Measurements from ENCODE around the gene BMP3. TPM values are rescaled to one million over a fixed set of nuclear protein-coding genes. Genes with fewer than 3 reads are reported as not detected.

Gene BMP3
- total and polyA plus RNA-seq, 2 of the 8 experiments (the other 6 are each of a cell fraction or from before 2014, with no cell fraction given) = 0.02 TPM; not detected in 1

DNA sequence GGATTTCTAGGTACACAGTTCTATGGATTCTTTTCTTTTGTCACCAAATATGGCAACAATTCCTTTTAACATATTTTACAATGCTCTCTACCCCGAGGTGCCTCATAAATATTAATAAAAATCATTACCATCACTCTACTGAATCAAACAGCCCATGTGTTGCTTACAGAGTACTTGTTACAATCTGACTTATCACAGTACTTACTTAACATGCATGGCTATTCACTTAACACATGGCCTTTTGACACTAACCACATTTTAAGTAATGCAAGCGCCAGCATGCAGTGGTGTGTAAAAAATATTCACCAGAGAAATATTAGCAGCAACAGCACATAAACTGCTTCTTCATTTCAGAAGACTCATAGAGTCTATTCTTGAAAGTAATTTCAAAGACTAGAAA is 64.9 kb downstream of the BMP3 start:
- no peaks in the 10 kb centered on the region for H3K27me3 ChIP-seq (replicated peaks in 1 of 4; ENCODE audit: control insufficient read depth in 3 of 4, extremely low read depth in 1 of 4, insufficient read depth in 3 of 4, low read length in 3 of 4)
- no peak overlapping the region for H3K14ac ChIP-seq (ENCODE audit: insufficient read length)
- H3K4me2 ChIP-seq (ENCODE audit: insufficient read depth in 1 of 2, low read depth in 2 of 2, low read length in 2 of 2) = no peak overlapping the region
- H3K36me3 ChIP-seq (ENCODE audit: control insufficient read depth in 2 of 4, insufficient read depth in 4 of 4, low read length in 3 of 4) = no peaks in the 10 kb centered on the region
- WGBS, 2 experiments (ENCODE audit: extremely low coverage in 1 of 2, insufficient coverage in 1 of 2, insufficient read length in 1 of 2, insufficient replicate concordance in 2 of 2, low coverage in 1 of 2, low lambda C conversion rate in 2 of 2, missing lambda C conversion rate in 1 of 2) = 82% methylated on average over 2 of the region's 2 CpGs; no CpG with 5 or more reads in 1 of the 2 experiments
- H3K56ac ChIP-seq (replicated peaks; ENCODE audit: insufficient read length, low read depth, low read length) = no peak overlapping the region
- DNase-seq (ENCODE audit: low read depth in 1 of 2, low spot score in 2 of 2) (no peak), FAIRE-seq (no peak)
- H2AK5ac ChIP-seq (ENCODE audit: low read depth, low read length) = no peak overlapping the region
- no peak overlapping the region for H2BK5ac ChIP-seq (ENCODE audit: low read depth, low read length)
- H2BK15ac ChIP-seq (ENCODE audit: low read length) = no peak overlapping the region
- H3K23ac ChIP-seq (ENCODE audit: insufficient read length) = no peak overlapping the region
- H2AFZ ChIP-seq (ENCODE audit: low read length) = no peak overlapping the region
- POLR2A ChIA-PET (ENCODE audit: partially characterized antibody) = no interaction called here
- no peaks in the 10 kb centered on the region for H3K9me3 ChIP-seq (ENCODE audit: insufficient read depth in 2 of 2, low read depth in 1 of 2, low read length in 1 of 2)
- H2BK20ac ChIP-seq (ENCODE audit: low read length) = no peak overlapping the region
- CTCF ChIA-PET (ENCODE audit: partially characterized antibody) = no interaction called here
- H3K79me2 ChIP-seq (ENCODE audit: control insufficient read depth in 1 of 2, insufficient read depth in 2 of 2, low read length in 2 of 2) = no peaks in the 10 kb centered on the region
- H3K18ac ChIP-seq (ENCODE audit: extremely low read depth, low read length) = no peak overlapping the region
- H3K4me1 ChIP-seq (replicated peaks in 1 of 4; ENCODE audit: control insufficient read depth in 3 of 4, insufficient read depth in 4 of 4, low read length in 3 of 4) = no peaks in the 10 kb centered on the region
- no peak overlapping the region for H3K27ac ChIP-seq (ENCODE audit: low read depth, low read length)
- no peaks in the 10 kb centered on the region; the same call in 1 of the 2 replicates for H3K23me2 ChIP-seq (ENCODE audit: low read depth, low read length)
- H3K4me3 ChIP-seq (ENCODE audit: extremely low read depth in 1 of 4, insufficient read depth in 2 of 4, low read depth in 3 of 4, low read length in 4 of 4) = no peak overlapping the region
- no peak overlapping the region for H2BK12ac ChIP-seq (ENCODE audit: low read depth, low read length)
- no peak overlapping the region for H4K91ac ChIP-seq (replicated peaks; ENCODE audit: insufficient read length, low read length)
- H4K8ac ChIP-seq (ENCODE audit: extremely low read depth, insufficient read depth, low read length) = no peak overlapping the region
- no peak overlapping the region for H2BK120ac ChIP-seq (replicated peaks; ENCODE audit: low read depth, low read length)
- H3K9ac ChIP-seq (replicated peaks in 1 of 4; ENCODE audit: extremely low read depth in 1 of 4, low read depth in 3 of 4, low read length in 3 of 4) = no peak overlapping the region
- no peaks in the 10 kb centered on the region for H3K79me1 ChIP-seq (ENCODE audit: low read depth, low read length)
- no peak overlapping the region for H4K5ac ChIP-seq (ENCODE audit: insufficient read length, low read depth, low read length)
- no peak overlapping the region for H3K4ac ChIP-seq (replicated peaks; ENCODE audit: insufficient read length, low read depth, low read length)
- no peaks in the 10 kb centered on the region for H4K20me1 ChIP-seq (replicated peaks in 1 of 2; ENCODE audit: control insufficient read depth in 1 of 2, insufficient read depth in 2 of 2, low read length in 2 of 2)
- TF ChIP-seq SP1 (IDR thresholded peaks at IDR 0.05; ENCODE audit: low read depth, low read length) (no peak), SP2 (IDR thresholded peaks at IDR 0.05; ENCODE audit: low read length) (no peak), CBX8 (IDR thresholded peaks at IDR 0.05; ENCODE audit: borderline replicate concordance, low read depth, low read length) (no peak), KDM4A (IDR thresholded peaks at IDR 0.05; ENCODE audit: low read depth, low read length, severe bottlenecking) (no peak), CBX5 (IDR thresholded peaks at IDR 0.05; ENCODE audit: low read depth, low read length) (no peak), TCF12 (IDR thresholded peaks at IDR 0.05; ENCODE audit: low read depth, low read length) (no peak), ZNF274 (IDR thresholded peaks at IDR 0.05; ENCODE audit: borderline replicate concordance, extremely low read depth, low read length) (no peak), JUND (IDR thresholded peaks at IDR 0.05; ENCODE audit: low read length) (no peak), YY1 (IDR thresholded peaks at IDR 0.05; ENCODE audit: low read depth, low read length) (no peak), POLR2A (IDR thresholded peaks at IDR 0.05; ENCODE audit: control extremely low read depth in 1 of 2, low read depth in 2 of 2, low read length in 2 of 2) (no peak), SAP30 (IDR thresholded peaks at IDR 0.05; ENCODE audit: insufficient read depth, insufficient replicate concordance, low read length) (no peak), JUN (IDR thresholded peaks at IDR 0.05; ENCODE audit: low read depth, low read length) (no peak), CREB1 (IDR thresholded peaks at IDR 0.05) (no peak), RAD21 (IDR thresholded peaks at IDR 0.05 in 1 of 2, conservative IDR thresholded peaks at IDR 0.05 in 1 of 2; ENCODE audit: low read depth in 2 of 2, low read length in 2 of 2) (no peak)
- TF ChIP-seq, protein P1, sequence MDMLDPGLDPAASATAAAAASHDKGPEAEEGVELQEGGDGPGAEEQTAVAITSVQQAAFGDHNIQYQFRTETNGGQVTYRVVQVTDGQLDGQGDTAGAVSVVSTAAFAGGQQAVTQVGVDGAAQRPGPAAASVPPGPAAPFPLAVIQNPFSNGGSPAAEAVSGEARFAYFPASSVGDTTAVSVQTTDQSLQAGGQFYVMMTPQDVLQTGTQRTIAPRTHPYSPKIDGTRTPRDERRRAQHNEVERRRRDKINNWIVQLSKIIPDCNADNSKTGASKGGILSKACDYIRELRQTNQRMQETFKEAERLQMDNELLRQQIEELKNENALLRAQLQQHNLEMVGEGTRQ (IDR thresholded peaks at IDR 0.05; ENCODE audit: low read length) = no peak
